H1 (cell line): ENCODE results near the gene PHOX2A. TPM values are rescaled to one million over a fixed set of nuclear protein-coding genes. Genes with fewer than 3 reads are reported as not detected.

Source experiments
- CTCF ChIA-PET: fragments of 300-600 bp; sonication (Branson Sonifier 250); formaldehyde crosslinking; loops from one replicate; lab custom pipeline; 2021; ENCODE audit not compliant: partially characterized antibody; lab: Charles Lee
- POLR2A ChIA-PET: fragments of 300-600 bp; sonication (Branson Sonifier 250); formaldehyde crosslinking; loops from one replicate; lab custom pipeline; 2021; ENCODE audit warnings: inconsistent platforms; ENCODE audit not compliant: partially characterized antibody; lab: Charles Lee
- DNase-seq, 2 experiments: peaks; one replicate each; pipeline versions ENCODE4 v3.0.0 to v3.0.0-alpha.2; 2010 to 2022; ENCODE audit warnings: low spot score in 2 of 2, low read depth in 1 of 2, mixed read lengths in 1 of 2
- FAIRE-seq: peaks from 2 replicates; lab custom pipeline; 2011; peaks lifted over from hg19 to GRCh38; lab: Jason Lieb, UNC
- H2AFZ ChIP-seq: 2 replicates; pipeline ENCODE4 v1.8.1; 2012; ENCODE audit warnings: low read length, inconsistent platforms
- H2AK5ac ChIP-seq: 2 replicates; pipeline ENCODE4 v1.6.1; 2013; ENCODE audit warnings: low read depth, low read length
- H2BK120ac ChIP-seq: replicated peaks from 2 replicates; pipeline ENCODE3; 2013; ENCODE audit warnings: low read depth, low read length, inconsistent platforms
- H2BK12ac ChIP-seq: 2 replicates; pipeline ENCODE4 v1.6.1; 2013; ENCODE audit warnings: low read depth, low read length
- H2BK15ac ChIP-seq: 2 replicates; pipeline ENCODE4 v1.6.1; 2013; ENCODE audit warnings: low read length
- H2BK20ac ChIP-seq: 2 replicates; pipeline ENCODE4 v1.6.1; 2013; ENCODE audit warnings: low read length
- H2BK5ac ChIP-seq: 2 replicates; pipeline ENCODE4 v1.6.1; 2013; ENCODE audit warnings: low read depth, low read length
- H3K14ac ChIP-seq: 2 replicates; pipeline ENCODE4 v1.6.1; 2013; ENCODE audit warnings: inconsistent platforms; ENCODE audit not compliant: insufficient read length
- H3K18ac ChIP-seq: 2 replicates; pipeline ENCODE4 v1.6.1; 2013; ENCODE audit warnings: low read length; ENCODE audit errors: extremely low read depth
- H3K23ac ChIP-seq: 2 replicates; pipeline ENCODE4 v1.6.1; 2013; ENCODE audit warnings: inconsistent platforms; ENCODE audit not compliant: insufficient read length
- H3K23me2 ChIP-seq: 2 replicates; pipeline ENCODE4 v1.6.1; 2013; ENCODE audit warnings: low read depth, low read length
- H3K27ac ChIP-seq: 2 replicates; pipeline ENCODE4 v1.6.1; 2011; ENCODE audit warnings: low read depth, low read length, inconsistent platforms
- H3K27me3 ChIP-seq, 4 experiments: replicated peaks in 1 of 4; 1 replicate in 1 of 4; 2 replicates in 3 of 4; pipeline versions ENCODE4 v1.6.1 to v1.8.1; 2011 to 2013; ENCODE audit warnings: low read length in 3 of 4, mild to moderate bottlenecking in 3 of 4, inconsistent platforms in 2 of 4, mixed read lengths in 2 of 4, moderate library complexity in 1 of 4; ENCODE audit not compliant: control insufficient read depth in 3 of 4, insufficient read depth in 3 of 4; ENCODE audit errors: extremely low read depth in 1 of 4
- H3K36me3 ChIP-seq, 4 experiments: 2 replicates each; pipeline versions ENCODE4 v1.6.1 to v1.8.1; 2011 to 2013; ENCODE audit warnings: mild to moderate bottlenecking in 4 of 4, low read length in 3 of 4, moderate library complexity in 2 of 4, control low read depth in 1 of 4, inconsistent platforms in 1 of 4; ENCODE audit not compliant: insufficient read depth in 4 of 4, control insufficient read depth in 2 of 4
- H3K4ac ChIP-seq: replicated peaks from 2 replicates; pipeline ENCODE3; 2013; ENCODE audit warnings: low read length, low read depth, mixed read lengths, inconsistent platforms; ENCODE audit not compliant: insufficient read length
- H3K4me1 ChIP-seq, 4 experiments: replicated peaks in 1 of 4; 1 replicate in 1 of 4; 2 replicates in 3 of 4; pipeline versions ENCODE4 v1.6.1 to v1.8.1; 2011 to 2013; ENCODE audit warnings: low read length in 3 of 4, inconsistent platforms in 2 of 4, mixed read lengths in 1 of 4; ENCODE audit not compliant: insufficient read depth in 4 of 4, control insufficient read depth in 3 of 4
- H3K4me2 ChIP-seq, 2 experiments: 2 replicates each; pipeline versions ENCODE4 v1.6.1 to v1.8.1; 2011 to 2013; ENCODE audit warnings: low read depth in 2 of 2, low read length in 2 of 2, control low read depth in 1 of 2, inconsistent platforms in 1 of 2, mild to moderate bottlenecking in 1 of 2; ENCODE audit not compliant: insufficient read depth in 1 of 2
- H3K4me3 ChIP-seq, 4 experiments: fragments of 200-600, 300-600 bp in 1 of 4; sonication (generic), shearing (Covaris generic), sonication (Bioruptor Twin) in 1 of 4; 2 replicates each; pipeline versions ENCODE4 v1.5.1 to v1.8.1; 2011 to 2016; ENCODE audit warnings: low read length in 4 of 4, low read depth in 3 of 4, control low read depth in 2 of 4, inconsistent platforms in 2 of 4, mild to moderate bottlenecking in 2 of 4, mixed read lengths in 1 of 4, moderate library complexity in 1 of 4; ENCODE audit not compliant: insufficient read depth in 2 of 4; ENCODE audit errors: extremely low read depth in 1 of 4
- H3K56ac ChIP-seq: replicated peaks from 2 replicates; pipeline ENCODE3; 2013; ENCODE audit warnings: low read depth, mild to moderate bottlenecking, mixed read lengths, low read length, inconsistent platforms; ENCODE audit not compliant: insufficient read length
- H3K79me1 ChIP-seq: 2 replicates; pipeline ENCODE4 v1.6.1; 2013; ENCODE audit warnings: low read depth, low read length, control low read depth
- H3K79me2 ChIP-seq, 2 experiments: 2 replicates each; pipeline versions ENCODE4 v1.6.1 to v1.8.1; 2012 to 2013; ENCODE audit warnings: low read length in 2 of 2, mild to moderate bottlenecking in 2 of 2, inconsistent platforms in 1 of 2; ENCODE audit not compliant: insufficient read depth in 2 of 2, control insufficient read depth in 1 of 2
- H3K9ac ChIP-seq, 4 experiments: replicated peaks in 1 of 4; 1 replicate in 1 of 4; 2 replicates in 3 of 4; pipeline versions ENCODE4 v1.6.1 to v1.8.1; 2011 to 2013; ENCODE audit warnings: low read depth in 3 of 4, low read length in 3 of 4, control low read depth in 2 of 4, mild to moderate bottlenecking in 2 of 4, moderate library complexity in 2 of 4, inconsistent platforms in 1 of 4; ENCODE audit errors: extremely low read depth in 1 of 4
- H3K9me3 ChIP-seq, 2 experiments: 2 replicates each; pipeline versions ENCODE4 v1.6.1 to v1.8.1; 2012 to 2013; ENCODE audit warnings: mild to moderate bottlenecking in 2 of 2, moderate library complexity in 2 of 2, control low read depth in 1 of 2, inconsistent platforms in 1 of 2, low read depth in 1 of 2, low read length in 1 of 2, mixed read lengths in 1 of 2; ENCODE audit not compliant: insufficient read depth in 2 of 2
- H4K20me1 ChIP-seq, 2 experiments: replicated peaks in 1 of 2; 2 replicates each; pipeline versions ENCODE3 to v1.8.1; 2011 to 2013; ENCODE audit warnings: inconsistent platforms in 2 of 2, low read length in 2 of 2, mild to moderate bottlenecking in 1 of 2; ENCODE audit not compliant: insufficient read depth in 2 of 2, control insufficient read depth in 1 of 2
- H4K5ac ChIP-seq: 2 replicates; pipeline ENCODE4 v1.6.1; 2013; ENCODE audit warnings: low read length, low read depth, mixed read lengths, inconsistent platforms; ENCODE audit not compliant: insufficient read length
- H4K8ac ChIP-seq: 2 replicates; pipeline ENCODE4 v1.8.0; 2013; ENCODE audit warnings: mild to moderate bottlenecking, moderate library complexity, low read length, inconsistent platforms; ENCODE audit not compliant: insufficient read depth; ENCODE audit errors: extremely low read depth
- H4K91ac ChIP-seq: replicated peaks from 2 replicates; pipeline ENCODE3; 2013; ENCODE audit warnings: low read length, mixed read lengths, inconsistent platforms; ENCODE audit not compliant: insufficient read length
- WGBS, 2 experiments: shearing (Covaris generic) in 1 of 2; methylation state at CpG; one replicate each; pipeline versions ENCODE4 v1.1.6 to v1.1.7; 2013 to 2015; ENCODE audit warnings: low lambda C conversion rate in 2 of 2, mixed read lengths in 2 of 2, inconsistent platforms in 1 of 2, low coverage in 1 of 2, missing lambda C conversion rate in 1 of 2; ENCODE audit not compliant: insufficient replicate concordance in 2 of 2, insufficient coverage in 1 of 2, insufficient read length in 1 of 2; ENCODE audit errors: extremely low coverage in 1 of 2, missing lambda C conversion rate in 1 of 2; 5-methylcytosine and 5-hydroxymethylcytosine counted together
- polyA plus RNA-seq, 7 experiments: library from polyadenylated mRNA; depleted of rRNA in 3 of 7; stranded (reverse) in 5 of 7; unstranded in 2 of 7; fragments of >200 nt in 5 of 7; fragments of 200-250 nt in 2 of 7; gene quantifications; 1 replicate in 5 of 7; 2 replicates in 1 of 7; 4 replicates in 1 of 7; pipeline versions ENCODE4 v1.2.1 to v1.2.3, GENCODE V29; 2011 to 2013; ENCODE audit warnings: missing spikeins in 2 of 7, mixed read lengths in 2 of 7
- total RNA-seq: library from RNA; stranded (reverse); fragmentation: NEBNext Ultra II Directional; extraction: Animal tissue kit (Norgen Biotek cat#: 25700); gene quantifications from 2 replicates; pipeline ENCODE4 v1.2.1, GENCODE V29; 2021

The PHOX2A gene
- total and polyA plus RNA-seq, 2 of the 8 experiments (the other 6 are each of a cell fraction or from before 2014, with no cell fraction given), result 0.67 TPM; not detected in 1

GRCh38 chr11:72238040-72238450 is 5.9 kb downstream of the PHOX2A start:
- peaks cover 36 to 47% (median 44%) of the 10 kb centered on the region in 4 experiments for H3K27me3 ChIP-seq
- H2BK20ac ChIP-seq, result no peak overlapping the region
- no peak overlapping the region for H3K9ac ChIP-seq
- H4K20me1 ChIP-seq, result peaks cover 9 to 14% of the 10 kb centered on the region in 2 experiments
- H3K23ac ChIP-seq, result no peak overlapping the region
- no peak overlapping the region for H2BK12ac ChIP-seq
- DNase-seq, result peak; percentile 85 to 92
- peak overlapping the region; percentile 57 for H3K4ac ChIP-seq
- no peaks in the 10 kb centered on the region for H3K79me2 ChIP-seq
- peak overlapping the region in 3 of 4 experiments; percentile 9 to 60 (median 34); a peak in 4 of 8 replicates for H3K4me3 ChIP-seq
- H3K18ac ChIP-seq, result peak overlapping the region; percentile 68; the same call in 1 of the 2 replicates
- no peak overlapping the region for H3K14ac ChIP-seq
- H3K27ac ChIP-seq, result 0 out of 2 replicates have a peak overlapping the region, but pooled peaks have one; percentile 6
- peak; percentile 79 for FAIRE-seq
- peak overlapping the region; percentile 87 to 90 for H3K4me2 ChIP-seq
- H3K23me2 ChIP-seq, result peaks cover 12% of the 10 kb centered on the region; the same call in 1 of the 2 replicates
- no peaks in the 10 kb centered on the region for H3K79me1 ChIP-seq
- no peak overlapping the region for H2BK120ac ChIP-seq
- H4K5ac ChIP-seq, result no peak overlapping the region
- H4K8ac ChIP-seq, result no peak overlapping the region; the same call in 1 of the 2 replicates
- H3K56ac ChIP-seq, result no peak overlapping the region
- H2AFZ ChIP-seq, result no peak overlapping the region
- H4K91ac ChIP-seq, result no peak overlapping the region
- H3K36me3 ChIP-seq, result peaks cover 11 to 36% (median 26%) of the 10 kb centered on the region in 4 experiments; a peak in 6 of 8 replicates
- peaks cover 3 to 29% (median 23%) of the 10 kb centered on the region in 4 experiments for H3K4me1 ChIP-seq
- CTCF ChIA-PET, result interaction anchor here (0.8 to 5.2 kb wide), 24 partner anchors 12 to 223 kb away, joined by 3 to 72 read pairs (median 4); partner anchors contain the start of genes CLPB and INPPL1
- H2BK15ac ChIP-seq, result no peak overlapping the region
- POLR2A ChIA-PET, result interaction anchor here (0.7 to 7.7 kb wide), 7 partner anchors 11 to 234 kb away, joined by 3 to 160 read pairs (median 3); partner anchors contain the start of genes CLPB and INPPL1
- WGBS, 2 experiments, result 0% methylated on average over 5 of the region's 16 CpGs; no CpG with 5 or more reads in 1 of the 2 experiments
- no peak overlapping the region for H2AK5ac ChIP-seq
- no peaks in the 10 kb centered on the region; a peak in 1 of 4 replicates for H3K9me3 ChIP-seq
- 0 out of 2 replicates have a peak overlapping the region, but pooled peaks have one; percentile 81 for H2BK5ac ChIP-seq
